Thymus (tissue), 11 donors: Measurements from ENCODE around the gene NEK6. TPM values are rescaled to one million over a fixed set of nuclear protein-coding genes. Genes with fewer than 3 reads are reported as not detected.

Experiments
- DNase-seq, 9 donors: peaks; one replicate each; pipeline ENCODE4 v3.0.0-alpha.2; 2013; ENCODE audit warnings: low spot score in 9 of 9, low read depth in 6 of 9, missing footprints in 1 of 9
- H3K27ac ChIP-seq, 2 donors: one replicate each; pipeline ENCODE4 v1.5.1; 2013; ENCODE audit warnings: control low read depth in 1 of 2, low read depth in 1 of 2, low read length in 1 of 2, mild to moderate bottlenecking in 1 of 2, moderate library complexity in 1 of 2
- H3K27me3 ChIP-seq, 2 donors: one replicate each; pipeline ENCODE4 v1.5.1; 2013; ENCODE audit warnings: low read length in 1 of 2; ENCODE audit not compliant: control insufficient read depth in 2 of 2, insufficient read depth in 1 of 2
- H3K36me3 ChIP-seq, 2 donors: one replicate each; pipeline ENCODE4 v1.5.1; 2013; ENCODE audit warnings: low read length in 1 of 2, mild to moderate bottlenecking in 1 of 2, moderate library complexity in 1 of 2; ENCODE audit not compliant: control insufficient read depth in 2 of 2, insufficient read depth in 2 of 2
- H3K4me1 ChIP-seq, 2 donors: one replicate each; pipeline ENCODE4 v1.5.1; 2013; ENCODE audit warnings: low read length in 2 of 2; ENCODE audit not compliant: control insufficient read depth in 2 of 2, insufficient read depth in 2 of 2
- H3K4me3 ChIP-seq, 2 donors: one replicate each; pipeline ENCODE4 v1.5.1; 2013; ENCODE audit warnings: low read length in 2 of 2, control low read depth in 1 of 2, mild to moderate bottlenecking in 1 of 2
- H3K9me3 ChIP-seq, 2 donors: one replicate each; pipeline ENCODE4 v1.5.1; 2013; ENCODE audit warnings: low read length in 1 of 2, mild to moderate bottlenecking in 1 of 2; ENCODE audit not compliant: control insufficient read depth in 2 of 2, insufficient read depth in 1 of 2
- WGBS: extraction: QIAGEN DNeasy Blood & Tissue Kit; methylation state at CpG from one replicate; pipeline ENCODE4 v1.1.7; 2013; 5-methylcytosine and 5-hydroxymethylcytosine counted together
- polyA plus RNA-seq: library from polyadenylated mRNA; stranded (reverse); fragments of 200-250 nt; gene quantifications from one replicate; pipeline ENCODE4 v1.2.3, GENCODE V29; 2013
- total RNA-seq: library from RNA; stranded (reverse); fragments of 120-200 nt; gene quantifications from one replicate; pipeline ENCODE4 v1.2.4, GENCODE V29; 2013
- donor health status: healthy.

The NEK6 gene
- total and polyA plus RNA-seq, 2 donors: 8.3 to 9.8 TPM

DNA sequence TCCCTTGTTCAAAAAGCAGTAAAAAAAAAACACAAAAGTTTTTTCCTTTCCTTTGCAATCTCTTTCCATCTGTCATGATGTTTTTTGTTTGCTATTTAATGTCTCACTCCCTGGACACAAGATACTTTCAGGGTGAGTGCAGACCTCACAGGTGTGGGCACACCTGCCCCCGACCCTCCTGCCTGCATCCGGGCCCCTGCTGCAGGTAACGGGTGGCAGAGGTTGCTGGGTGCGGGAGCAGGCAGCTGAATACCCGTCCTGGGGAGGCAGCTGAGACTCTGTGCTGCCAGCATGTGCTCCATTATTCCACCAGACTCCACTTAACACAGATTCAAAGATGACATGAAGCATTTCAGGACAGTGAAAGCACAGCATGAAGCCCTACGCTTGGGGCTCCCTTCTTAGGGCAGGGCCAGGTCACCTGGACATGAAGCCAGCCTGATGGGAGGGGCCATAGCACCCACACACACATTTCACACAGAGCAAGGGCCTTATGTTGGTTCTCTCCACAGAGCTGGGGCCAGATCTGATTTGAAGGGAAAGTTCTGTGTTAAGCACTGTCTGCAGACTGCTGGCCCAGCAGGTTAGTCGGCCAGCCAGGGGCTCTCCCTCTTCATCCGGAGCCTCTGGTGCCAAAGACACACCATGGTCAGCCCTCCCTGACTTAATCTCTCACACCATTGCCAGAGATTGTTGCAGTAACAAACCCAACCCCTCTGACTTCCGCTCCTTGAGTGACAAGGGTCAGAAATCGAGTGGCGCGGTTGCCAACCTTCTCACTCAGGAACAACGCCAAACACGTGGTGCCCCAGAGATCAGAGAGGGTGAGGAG, 13.0 kb downstream of the NEK6 start:
- 88% methylated on average over 14 of the region's 14 CpGs for WGBS
- Histone ChIP-seq H3K4me3 (no peak overlapping the region), H3K27ac (no peak overlapping the region), H3K4me1 (no peaks in the 10 kb centered on the region), H3K9me3 (no peaks in the 10 kb centered on the region), H3K36me3 (no peaks in the 10 kb centered on the region), H3K27me3 (no peaks in the 10 kb centered on the region)
- no peak for DNase-seq

DNA sequence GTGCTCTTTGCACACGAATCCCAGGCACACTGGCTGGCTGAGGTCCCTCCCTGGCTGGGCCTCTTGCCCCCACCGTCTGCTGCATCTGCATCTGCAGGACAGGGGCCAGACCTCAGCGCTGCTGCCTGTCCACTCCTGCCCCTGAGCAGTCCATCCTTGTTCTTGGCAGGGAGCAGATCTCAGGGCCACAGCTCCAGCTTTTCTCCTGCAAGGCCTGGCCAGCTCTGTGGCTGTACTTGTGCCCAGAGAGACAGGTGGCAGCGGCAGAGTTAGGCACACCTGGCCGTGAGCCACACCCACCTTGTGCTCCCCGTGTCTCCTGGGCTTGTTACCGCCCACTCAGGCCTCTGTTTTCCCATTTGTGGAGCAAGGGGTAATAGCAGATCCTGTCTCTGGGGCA, 13.9 kb downstream of the NEK6 start:
- H3K9me3 ChIP-seq: no peaks in the 10 kb centered on the region
- H3K27ac ChIP-seq: no peak overlapping the region
- H3K4me3 ChIP-seq: no peak overlapping the region
- no peaks in the 10 kb centered on the region for H3K4me1 ChIP-seq
- no peaks in the 10 kb centered on the region for H3K36me3 ChIP-seq
- DNase-seq: no peak
- no peaks in the 10 kb centered on the region for H3K27me3 ChIP-seq
- 87% methylated on average over 7 of the region's 7 CpGs for WGBS

- H3K4me3 ChIP-seq: no peak overlapping the region
- no peaks in the 10 kb centered on the region for H3K9me3 ChIP-seq
- no peaks in the 10 kb centered on the region for H3K27me3 ChIP-seq
- WGBS: 96% methylated on average over 7 of the region's 7 CpGs
- no peak overlapping the region for H3K27ac ChIP-seq
- no peak for DNase-seq
- no peaks in the 10 kb centered on the region for H3K4me1 ChIP-seq
- no peaks in the 10 kb centered on the region for H3K36me3 ChIP-seq
Measured at GRCh38 chr9:124272118-124272517, 14.4 kb downstream of the NEK6 start.

DNA sequence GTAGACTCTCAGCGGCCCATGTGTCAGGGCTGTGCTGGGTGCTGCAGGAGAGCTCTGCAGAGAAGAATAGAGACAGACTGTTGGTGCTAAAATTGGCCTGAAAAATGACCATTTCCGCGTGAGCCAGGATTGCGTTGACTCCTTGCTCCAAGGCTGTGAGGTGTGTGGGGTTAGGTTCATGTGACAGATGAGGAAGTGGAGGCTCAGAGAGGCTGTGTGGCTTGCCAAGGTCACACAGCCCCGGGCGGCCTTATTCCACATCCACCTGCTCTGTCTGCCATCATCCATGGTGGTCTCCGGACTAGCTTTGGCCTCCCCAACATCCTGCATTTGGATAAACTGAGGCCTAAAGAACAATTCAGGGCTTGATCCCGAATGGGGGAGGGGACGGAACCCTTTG, 15.2 kb downstream of the NEK6 start:
- DNase-seq: no peak
- H3K4me1 ChIP-seq: no peaks in the 10 kb centered on the region
- no peaks in the 10 kb centered on the region for H3K27me3 ChIP-seq
- no peaks in the 10 kb centered on the region for H3K36me3 ChIP-seq
- H3K4me3 ChIP-seq: no peak overlapping the region
- H3K27ac ChIP-seq: no peak overlapping the region
- 95% methylated on average over 9 of the region's 9 CpGs for WGBS
- no peaks in the 10 kb centered on the region for H3K9me3 ChIP-seq

DNA sequence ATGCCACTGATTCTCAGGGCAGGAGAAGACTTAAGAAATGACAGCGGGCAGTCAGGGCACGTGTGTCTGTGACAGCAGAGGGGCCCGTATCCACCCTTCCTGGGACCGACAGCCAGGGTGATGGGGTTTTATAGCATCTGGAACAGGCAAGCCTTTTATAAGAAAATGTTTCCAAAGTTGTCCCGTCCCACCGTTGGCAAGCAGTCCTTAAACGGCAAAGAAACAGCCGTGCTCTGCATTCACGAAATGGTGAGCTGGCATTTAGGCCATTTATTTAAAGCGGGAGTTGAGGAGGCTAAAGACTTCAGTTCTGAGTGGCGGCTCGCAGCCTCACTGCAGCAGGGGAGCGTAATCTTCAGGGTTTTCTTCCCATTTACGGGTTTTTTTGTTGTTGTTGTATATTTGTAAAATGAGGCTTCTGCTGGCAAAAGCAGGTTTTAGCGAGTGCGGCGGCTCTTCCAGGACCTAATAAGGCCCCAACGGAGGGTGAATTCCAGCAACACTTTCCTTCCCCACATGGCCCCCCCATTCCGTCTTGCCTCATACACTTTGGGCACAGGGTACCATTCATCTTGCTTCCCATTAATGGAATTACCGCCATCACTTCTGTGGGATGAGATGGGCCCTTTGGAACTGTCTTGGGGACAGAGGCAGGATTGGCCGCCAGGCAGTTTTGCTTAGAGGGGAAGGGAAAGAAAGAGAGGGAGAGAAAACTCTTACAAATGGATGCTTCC, 15.8 kb downstream of the NEK6 start:
- Histone ChIP-seq H3K4me1 (no peaks in the 10 kb centered on the region), H3K27ac (no peak overlapping the region), H3K9me3 (no peaks in the 10 kb centered on the region), H3K36me3 (no peaks in the 10 kb centered on the region), H3K4me3 (no peak overlapping the region), H3K27me3 (no peaks in the 10 kb centered on the region)
- 97% methylated on average over 21 of the region's 21 CpGs for WGBS
- DNase-seq: no peak

DNA sequence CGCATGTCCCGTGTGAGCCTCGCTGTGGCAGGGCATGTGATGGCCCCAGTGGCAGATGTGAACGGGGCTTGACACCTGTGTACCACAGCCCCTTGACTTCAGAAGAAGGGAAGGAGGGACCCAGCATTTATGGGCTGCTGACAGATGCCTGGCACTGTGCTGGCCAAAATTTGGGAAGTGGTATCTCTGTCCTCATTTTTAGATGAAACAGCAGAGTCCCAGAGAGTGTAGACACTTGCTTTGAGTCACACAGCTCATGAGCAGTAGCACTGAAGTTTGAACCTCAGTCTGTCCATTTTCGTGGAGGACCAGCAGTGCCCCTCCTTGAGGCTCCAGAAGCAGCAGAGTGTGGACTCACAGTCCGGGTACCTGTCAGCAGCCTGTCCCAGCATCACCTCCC, 16.5 kb downstream of the NEK6 start:
- no peaks in the 10 kb centered on the region for H3K27me3 ChIP-seq
- 92% methylated on average over 6 of the region's 6 CpGs for WGBS
- no peaks in the 10 kb centered on the region for H3K36me3 ChIP-seq
- no peak overlapping the region for H3K27ac ChIP-seq
- H3K9me3 ChIP-seq: no peaks in the 10 kb centered on the region
- no peak for DNase-seq
- no peaks in the 10 kb centered on the region for H3K4me1 ChIP-seq
- no peak overlapping the region for H3K4me3 ChIP-seq

DNA sequence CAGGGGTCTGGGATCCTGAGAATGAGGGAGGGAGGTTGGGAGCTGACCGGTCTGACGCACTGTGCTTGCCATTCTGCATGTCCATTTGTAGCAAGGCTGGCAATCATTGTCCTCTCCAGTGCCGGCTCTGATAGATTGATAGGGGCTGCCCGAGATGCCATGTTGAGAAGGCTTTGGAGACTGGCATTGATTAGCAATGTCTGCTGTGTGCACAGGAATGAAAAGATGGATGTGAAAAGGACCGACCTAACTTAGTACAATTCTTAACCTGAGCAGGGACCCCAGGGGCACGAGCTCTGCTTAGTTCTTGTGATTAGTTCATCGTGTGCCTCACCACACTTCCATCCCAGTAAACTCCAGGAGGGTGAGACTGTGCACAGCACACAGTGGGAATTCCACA, 17.0 kb downstream of the NEK6 start:
- Histone ChIP-seq H3K4me3 (no peak overlapping the region), H3K9me3 (no peaks in the 10 kb centered on the region), H3K27me3 (no peaks in the 10 kb centered on the region), H3K4me1 (peaks cover 0 to 4% of the 10 kb centered on the region in 2 donors), H3K36me3 (no peaks in the 10 kb centered on the region), H3K27ac (no peak overlapping the region)
- no peak for DNase-seq
- 96% methylated on average over 7 of the region's 7 CpGs for WGBS

- Histone ChIP-seq H3K36me3 (no peaks in the 10 kb centered on the region), H3K9me3 (no peaks in the 10 kb centered on the region), H3K27me3 (no peaks in the 10 kb centered on the region), H3K4me1 (peaks cover 0 to 12% of the 10 kb centered on the region in 2 donors), H3K27ac (no peak overlapping the region), H3K4me3 (no peak overlapping the region)
- 95% methylated on average over 17 of the region's 17 CpGs for WGBS
- no peak for DNase-seq
Measured at GRCh38 chr9:124277420-124277819, 19.7 kb downstream of the NEK6 start.

GRCh38 chr9:124278054-124278540, 20.3 kb downstream of the NEK6 start:
- Histone ChIP-seq H3K4me3 (no peak overlapping the region), H3K4me1 (peaks cover 0 to 18% of the 10 kb centered on the region in 2 donors), H3K36me3 (no peaks in the 10 kb centered on the region), H3K27me3 (no peaks in the 10 kb centered on the region), H3K27ac (no peak overlapping the region), H3K9me3 (no peaks in the 10 kb centered on the region)
- no peak for DNase-seq
- 65% methylated on average over 18 of the region's 18 CpGs for WGBS
